GM18520 (cell line): ENCODE measurements around the gene CTNNA2.

Experiments
- ATAC-seq: cut with Tn5 transposase; IDR thresholded peaks from one replicate; pipeline ENCODE4 v1.9.1; 2021; ENCODE audit not compliant: unreplicated experiment

Gene CTNNA2

DNA sequence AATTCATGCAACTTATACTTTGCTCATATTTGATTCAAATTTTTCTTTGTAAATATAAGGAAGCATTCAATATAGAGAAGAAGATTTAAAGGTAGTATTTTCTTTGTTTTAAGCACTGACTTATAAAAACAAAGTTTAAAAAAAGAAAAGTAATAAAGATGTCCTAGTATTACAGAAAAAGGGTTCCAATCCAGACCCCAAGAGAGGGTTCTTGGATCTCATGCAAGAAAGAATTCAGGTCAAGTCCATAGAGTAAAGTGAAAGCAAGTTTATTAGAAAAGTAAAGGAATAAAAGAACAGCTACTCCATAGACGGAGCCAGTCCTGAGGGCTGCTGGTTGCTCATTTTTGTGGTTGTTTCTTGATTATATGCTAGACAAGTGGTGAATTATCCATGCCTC is 267.9 kb downstream of the CTNNA2 start:
- no peak for ATAC-seq

DNA sequence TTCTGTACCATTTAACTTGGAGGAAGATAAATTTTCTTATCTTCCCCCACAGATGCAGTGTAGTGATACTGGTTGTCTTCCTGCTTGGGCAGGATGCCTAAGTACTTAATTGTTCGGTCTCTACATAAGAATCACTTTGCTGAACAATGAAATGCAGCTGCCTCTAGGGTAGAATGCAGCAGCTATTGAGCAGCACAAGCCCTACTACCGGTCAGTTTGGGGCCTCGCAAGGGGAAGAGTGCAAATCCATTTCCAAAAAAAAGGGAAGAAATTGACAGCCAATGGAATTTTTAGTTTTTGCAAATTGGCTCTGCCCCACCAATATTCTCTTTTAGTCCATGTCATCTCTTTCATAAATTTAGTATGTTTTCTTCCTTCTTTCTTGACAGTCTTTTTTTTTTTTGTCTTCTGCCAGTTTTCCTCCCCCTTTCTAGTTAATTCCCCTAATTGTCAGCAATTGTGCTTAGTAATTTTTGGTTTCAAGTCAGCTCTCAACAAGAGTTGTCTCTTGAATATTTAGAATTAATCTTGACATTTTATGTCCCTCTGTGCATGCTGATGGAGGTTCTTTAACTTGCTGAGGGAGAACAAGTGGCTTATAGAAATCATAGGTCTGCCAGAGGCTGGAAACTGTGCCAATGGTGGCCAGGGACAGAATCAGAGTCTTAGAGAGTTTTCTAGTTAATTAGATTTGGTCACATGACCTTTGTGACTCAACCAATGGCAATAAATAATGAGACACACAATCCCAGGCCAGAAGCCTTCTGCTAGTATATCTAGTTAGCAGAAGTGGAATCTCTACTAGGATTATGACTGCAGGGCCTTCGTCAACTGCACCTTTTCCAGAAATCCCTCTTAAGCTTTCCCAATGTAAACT is 270.0 kb downstream of the CTNNA2 start:
- ATAC-seq, result no peak

DNA sequence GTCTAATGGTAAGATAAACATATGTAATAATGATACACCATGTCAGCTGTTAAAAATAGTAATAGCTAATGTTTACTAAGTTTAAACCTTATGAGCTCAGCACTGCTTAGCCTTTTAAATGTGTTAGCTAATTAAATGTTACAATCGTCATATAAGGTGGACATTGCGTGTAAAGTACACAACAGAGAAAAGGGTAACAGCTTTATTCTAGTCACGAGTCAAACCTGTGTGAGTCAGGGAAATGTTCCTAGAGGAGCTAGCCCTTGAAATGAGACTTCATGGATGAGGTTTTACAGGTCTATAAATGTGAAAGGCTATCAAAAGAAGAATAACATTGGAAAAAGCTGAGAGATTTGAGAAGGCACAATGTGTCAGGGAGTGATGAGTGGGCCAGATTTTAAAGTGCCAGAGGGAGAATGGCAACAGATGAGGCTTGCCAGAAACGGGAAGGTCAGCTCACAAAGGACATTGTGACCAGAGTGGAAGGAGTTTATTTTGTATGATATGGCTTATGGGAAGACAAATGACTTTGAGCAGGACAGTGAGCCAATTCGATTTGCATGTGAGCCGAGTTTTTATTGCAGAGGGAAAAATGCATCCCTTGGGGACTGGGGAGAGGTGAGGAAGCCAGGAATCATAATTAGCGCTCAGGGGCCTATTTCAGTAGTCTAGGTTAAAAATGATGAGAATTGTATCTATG is 276.3 kb downstream of the CTNNA2 start:
- no peak for ATAC-seq

DNA sequence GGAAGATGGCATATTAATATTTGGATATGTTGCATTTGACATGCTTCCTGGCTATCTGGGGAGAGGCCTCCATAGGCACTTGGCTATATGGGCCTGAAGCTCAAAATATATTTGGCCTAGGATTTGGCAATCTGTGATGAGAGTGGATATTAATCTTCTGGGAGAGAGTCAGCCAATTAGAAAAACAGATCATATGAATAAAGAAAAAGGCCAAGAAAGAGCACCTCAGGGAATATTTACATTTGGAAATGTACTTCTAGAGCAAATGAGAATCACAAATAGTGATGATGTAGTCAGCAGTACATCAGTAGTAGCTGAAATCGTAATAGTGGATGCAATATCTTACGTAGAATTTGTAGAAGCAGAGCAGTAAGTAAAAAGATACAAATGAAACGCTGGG is 277.0 kb downstream of the CTNNA2 start:
- no peak for ATAC-seq

DNA sequence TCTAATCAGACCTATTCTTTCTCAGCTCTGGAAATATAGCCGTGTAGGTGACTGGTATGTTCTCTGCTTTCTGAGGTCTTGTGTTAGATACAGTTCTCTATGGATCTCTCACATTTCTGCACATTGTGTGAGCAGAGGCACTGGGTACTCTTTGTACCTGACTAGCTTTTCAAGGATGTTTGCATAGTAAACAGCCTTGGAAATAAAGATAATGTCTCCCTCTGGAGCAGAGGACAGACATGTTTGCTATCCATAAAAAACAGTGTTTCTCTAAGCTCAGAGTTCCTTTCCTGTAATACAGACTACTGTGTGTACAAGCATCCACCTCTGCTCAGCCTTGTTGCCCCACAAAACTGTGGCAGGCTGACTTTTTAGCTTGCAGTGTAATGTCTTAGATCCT is 279.2 kb downstream of the CTNNA2 start:
- ATAC-seq, result no peak

DNA sequence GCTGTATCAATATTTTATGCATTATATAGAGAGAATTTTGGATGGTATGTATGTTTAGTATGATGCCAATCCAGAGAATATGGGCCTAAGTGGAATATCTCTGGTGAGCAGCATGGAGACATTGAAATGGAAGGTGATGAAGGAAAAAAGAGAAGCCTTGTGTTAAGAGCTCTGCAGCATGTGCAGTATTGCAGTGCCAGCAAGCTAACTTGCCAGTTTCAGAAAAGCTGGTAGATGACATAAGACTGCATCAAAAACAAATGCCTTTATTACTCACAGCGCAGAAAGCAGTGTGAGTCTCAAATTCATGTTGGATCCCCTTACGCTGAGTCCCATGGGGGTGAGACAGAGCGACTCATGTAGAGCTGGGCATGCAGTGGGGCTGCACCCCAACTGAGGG is 280.2 kb downstream of the CTNNA2 start:
- ATAC-seq, result no peak

DNA sequence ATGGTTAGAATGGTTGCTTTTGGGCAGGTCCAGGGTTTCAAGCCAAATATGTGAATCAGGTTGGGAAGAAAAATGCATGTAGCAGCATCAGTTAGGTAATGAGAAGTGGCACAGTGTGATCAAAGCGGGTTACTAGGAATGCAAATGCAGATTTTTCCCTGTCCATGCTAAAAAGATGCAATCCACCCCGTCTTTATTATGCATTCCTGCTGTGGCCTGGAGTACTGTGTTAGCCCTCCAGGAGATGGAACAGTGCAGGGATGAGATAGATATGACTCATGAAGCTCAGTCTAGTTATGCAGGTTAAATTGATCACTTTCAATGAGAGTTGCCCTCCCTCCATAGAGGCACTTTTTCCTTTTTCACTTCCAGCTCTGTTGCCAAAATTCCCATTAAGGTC is 283.8 kb downstream of the CTNNA2 start:
- ATAC-seq, result no peak

DNA sequence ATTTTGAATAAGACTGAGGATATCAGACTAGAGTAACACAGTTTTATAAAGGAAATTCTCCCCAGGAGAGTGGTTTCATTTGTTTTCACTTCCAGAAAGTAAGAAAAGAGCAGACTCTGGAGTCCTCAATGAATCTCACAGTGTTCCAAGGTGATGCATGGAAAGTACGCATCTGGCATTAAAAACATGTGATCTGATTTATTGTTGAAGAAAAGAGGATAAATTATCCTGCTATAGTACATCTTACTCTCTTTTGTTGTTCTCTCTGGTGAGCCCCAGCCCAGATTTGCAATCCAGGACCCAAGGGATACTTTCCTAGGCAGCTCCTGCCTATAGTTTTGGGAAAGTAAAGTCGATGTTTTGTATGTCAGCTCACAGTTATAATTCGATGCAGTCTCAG is 285.9 kb downstream of the CTNNA2 start:
- ATAC-seq, result no peak

DNA sequence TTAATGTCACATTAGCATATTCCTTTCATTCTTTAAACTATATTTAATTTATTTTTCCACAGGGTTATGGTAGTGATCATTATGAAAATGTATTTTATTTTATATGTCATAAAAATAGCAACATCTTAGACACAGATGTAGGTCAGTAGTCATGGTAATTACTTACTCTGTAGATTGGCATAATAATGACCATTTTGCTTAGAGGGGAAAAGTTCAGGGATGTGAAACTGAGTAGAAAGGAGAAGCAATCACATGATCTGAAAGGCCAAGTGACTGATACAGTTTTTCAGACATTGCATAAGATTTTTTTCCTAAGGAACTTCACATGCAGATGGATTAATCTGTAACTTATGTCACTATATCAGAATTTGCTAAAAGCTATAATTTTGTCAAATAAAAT is 286.9 kb downstream of the CTNNA2 start:
- ATAC-seq, result no peak

DNA sequence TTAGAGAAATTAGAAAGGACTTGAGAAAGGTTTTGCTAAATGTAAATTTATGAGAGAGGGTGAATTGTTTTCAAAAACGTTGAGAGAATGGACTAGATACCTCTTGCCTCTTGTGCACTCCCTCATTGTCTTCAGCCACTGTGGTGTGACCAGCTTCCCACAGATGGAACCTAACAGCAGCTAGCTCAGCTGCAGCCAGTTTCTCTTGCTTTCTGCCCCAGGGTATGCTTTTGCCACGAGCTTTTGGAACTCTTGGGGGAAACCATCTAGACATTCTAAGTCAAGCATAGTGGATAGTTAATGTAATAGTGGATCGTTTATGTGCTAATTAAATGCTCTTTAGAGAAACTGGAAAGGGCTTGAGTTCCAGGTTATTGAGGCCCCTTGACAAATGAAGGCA is 288.2 kb downstream of the CTNNA2 start:
- ATAC-seq, result no peak

DNA sequence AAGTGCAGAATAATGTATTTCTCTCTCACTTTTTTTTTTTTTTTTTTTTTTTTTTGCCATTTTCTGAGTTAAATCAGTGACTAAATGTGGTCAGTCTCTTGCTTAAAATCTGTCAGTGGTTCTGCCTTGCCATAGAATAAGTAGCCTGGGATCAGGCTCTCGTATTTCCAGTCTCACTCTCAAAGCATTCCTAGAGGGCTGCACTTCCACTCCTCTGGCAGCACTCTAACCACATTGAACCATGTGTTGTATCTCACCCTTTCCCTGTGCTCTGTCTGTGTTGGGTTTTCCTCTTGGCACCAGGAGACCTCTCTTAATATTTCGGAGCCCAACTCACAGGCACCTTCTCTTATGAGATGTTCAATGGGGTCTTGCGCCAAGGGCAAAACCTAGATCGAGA is 304.4 kb downstream of the CTNNA2 start:
- no peak for ATAC-seq

DNA sequence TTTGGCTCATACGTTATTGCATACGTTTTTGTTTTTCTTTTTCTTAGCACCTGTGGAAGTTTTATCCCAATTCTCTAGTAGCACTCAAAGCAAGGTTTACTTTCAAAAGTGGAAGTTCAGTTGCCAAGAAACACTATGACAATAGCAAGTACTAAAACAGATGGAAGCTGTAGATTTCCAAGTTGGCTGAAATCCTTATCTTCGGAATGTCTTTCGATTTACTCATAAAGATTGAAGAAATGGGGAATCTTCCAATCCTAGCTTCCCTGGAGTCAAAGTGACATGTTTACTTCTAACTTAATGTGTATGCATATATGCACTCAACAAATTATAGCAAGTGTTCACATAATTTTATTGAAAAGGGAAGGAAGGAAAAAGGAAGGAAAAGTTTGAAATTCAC is 307.4 kb downstream of the CTNNA2 start:
- ATAC-seq, result no peak

DNA sequence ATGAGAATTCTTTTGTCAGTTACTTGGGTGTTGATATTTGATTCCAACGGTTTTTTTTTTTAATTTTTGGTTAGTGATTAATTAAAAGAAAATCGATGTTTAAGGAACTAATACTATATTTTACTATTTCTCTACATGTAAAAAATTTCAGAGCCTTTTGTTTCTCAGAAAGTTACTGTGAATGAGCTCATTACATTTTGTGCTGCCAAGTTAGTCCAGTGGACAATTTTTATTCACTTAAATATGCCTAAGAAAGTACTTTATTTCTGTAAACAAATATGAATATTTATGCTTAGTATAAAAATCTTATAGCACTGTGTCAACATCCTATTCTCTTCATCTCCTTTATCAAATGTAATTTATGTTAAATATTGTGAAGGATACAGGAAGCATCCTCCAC is 309.3 kb downstream of the CTNNA2 start:
- ATAC-seq, result no peak

DNA sequence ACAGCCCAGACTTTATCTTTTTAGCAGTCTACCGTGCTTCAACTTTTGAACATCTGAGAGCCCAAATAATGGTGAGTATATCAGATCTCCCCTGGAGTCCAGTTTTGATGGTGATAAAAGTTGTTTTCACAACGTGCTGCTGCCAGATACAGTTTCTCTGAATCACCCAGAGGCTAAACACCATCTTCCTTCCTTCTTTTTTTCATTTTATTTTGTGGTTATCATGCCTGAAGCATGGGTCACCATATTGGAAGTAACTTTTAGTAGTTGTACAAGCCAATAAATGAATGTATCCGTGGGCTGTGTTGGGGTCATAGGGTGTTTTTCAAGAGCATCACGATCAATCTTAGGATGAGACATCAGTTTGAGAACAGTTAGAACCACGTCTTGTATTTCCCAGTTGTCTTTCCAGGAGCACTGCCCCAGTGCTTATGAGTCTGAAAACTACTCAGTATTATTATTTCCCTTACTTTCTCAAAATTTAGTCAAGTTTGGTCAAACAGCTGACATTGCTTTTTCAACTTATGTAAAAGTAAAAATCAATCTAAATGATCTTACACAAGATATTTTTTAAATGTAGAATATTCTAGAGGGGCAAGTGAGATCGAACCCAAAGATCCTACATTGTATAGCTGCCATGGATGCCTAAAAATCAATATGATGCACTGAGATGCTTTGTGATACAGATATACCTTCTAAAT is 311.4 kb downstream of the CTNNA2 start:
- ATAC-seq, result no peak

DNA sequence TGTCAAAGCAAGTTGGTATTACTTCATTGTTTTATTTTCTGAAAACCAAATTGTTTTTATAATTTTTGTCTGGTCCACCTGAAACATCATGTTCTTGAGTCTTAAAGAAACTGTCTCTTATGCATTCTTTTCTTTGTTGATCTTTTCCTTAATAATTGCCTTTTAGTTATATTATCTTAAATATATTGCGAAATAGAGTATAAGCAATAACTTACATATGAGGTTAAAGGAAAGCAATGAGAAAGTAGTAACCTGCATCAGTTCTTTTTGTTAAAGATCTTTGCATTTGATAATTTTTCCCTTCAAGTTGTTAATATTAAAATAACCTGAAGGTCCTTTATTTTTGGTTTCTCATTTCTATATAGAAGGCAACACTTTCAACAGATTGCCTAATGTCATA is 315.0 kb downstream of the CTNNA2 start:
- no peak for ATAC-seq

DNA sequence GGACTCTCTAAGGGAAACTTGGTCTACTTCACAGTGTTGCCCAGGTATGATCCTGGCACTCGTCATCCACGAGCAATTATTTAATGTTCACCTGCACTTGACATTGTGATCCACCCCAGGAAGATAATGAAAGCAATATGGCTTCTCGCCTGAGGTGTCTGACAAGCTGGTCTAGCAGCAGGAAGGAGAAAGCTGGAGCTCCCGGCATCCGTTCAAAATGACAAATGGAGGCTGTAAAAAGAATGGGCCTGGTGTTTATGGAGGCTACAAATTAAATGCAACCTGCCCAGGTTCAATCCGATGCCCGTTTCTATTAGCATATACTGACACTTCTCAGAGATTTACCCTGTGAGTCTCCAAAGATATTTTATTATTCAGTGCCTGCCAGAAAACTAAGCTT is 317.6 kb downstream of the CTNNA2 start:
- no peak for ATAC-seq

DNA sequence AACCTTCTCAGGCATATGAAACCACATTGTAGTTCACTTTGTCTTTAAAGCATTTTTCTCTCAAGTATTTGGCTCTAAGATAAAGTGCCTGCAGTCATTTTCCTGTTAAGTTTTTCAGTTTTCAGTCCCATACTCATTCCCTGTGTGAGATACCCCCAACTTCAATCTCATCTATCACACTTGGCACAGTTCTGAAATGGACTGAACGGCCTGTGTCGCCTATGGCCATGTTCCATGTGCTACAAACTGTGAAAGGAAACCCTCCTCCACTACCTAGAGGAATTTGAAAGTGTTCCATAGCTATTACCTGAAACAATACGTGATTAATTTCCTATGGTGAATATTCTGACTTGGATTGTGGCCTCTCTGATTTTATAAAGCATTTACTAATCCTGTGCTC is 319.1 kb downstream of the CTNNA2 start:
- no peak for ATAC-seq

DNA sequence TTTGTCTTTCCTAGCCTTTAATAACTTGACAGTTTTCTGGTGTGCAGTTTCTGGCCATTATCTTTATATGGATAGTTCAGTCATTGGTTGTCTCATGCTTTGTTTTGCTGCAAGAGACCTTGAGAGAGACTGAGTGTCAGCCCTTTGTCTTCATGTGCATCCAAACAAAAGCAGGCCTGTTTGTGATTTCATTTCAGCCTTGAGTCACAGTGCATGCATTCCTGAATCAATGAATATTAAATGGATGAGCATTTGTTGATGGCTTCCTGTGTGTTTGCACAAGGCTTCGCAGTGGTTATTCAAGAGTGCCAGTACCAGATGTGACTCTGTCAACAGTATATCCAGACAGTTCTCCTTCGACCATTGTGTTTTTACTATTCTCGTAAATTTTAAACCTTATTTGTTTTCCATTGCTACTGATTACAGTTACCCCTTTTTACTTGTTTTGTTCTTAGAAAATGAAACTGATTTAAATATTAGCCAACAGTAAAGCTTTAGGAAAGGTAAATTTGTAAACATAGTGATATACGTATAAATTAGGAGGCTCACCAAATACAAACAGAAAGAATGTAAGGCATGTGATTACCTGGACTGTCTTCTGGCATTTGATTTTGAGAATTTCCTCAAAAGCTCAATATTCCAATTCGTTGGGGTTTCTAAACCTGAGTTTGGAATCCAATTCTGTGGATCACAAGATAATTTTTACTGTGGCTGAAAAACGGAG is 319.8 kb downstream of the CTNNA2 start:
- no peak for ATAC-seq

DNA sequence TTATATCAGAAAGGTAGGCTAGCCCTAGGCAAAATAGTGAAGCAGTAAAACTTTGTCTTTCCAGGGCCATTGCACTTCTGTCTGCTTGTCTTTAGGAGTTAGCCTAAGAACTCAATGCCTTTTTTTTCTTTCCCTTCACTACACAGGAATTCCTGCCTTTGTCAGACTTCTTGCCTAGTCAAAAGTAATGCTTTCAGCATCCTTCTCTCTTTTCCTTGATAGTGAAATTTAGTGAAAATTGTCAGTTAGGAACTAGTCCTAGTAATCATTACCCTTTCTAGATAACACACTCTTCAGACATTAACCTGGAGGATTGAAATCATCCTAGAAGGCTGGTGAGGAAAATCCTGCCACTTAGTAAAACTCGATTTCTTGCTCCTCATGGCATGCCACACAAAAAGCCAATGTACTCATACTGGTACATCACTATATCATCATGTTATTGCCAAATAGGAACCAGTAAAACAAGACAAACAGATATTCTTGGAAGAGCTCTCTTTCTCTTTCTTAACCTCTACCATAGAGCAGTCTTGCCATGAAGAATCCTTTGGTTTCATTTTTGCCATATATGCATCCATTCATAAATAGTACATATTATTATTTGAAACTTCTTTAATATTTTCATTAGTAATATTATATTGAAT is 320.5 kb downstream of the CTNNA2 start:
- no peak for ATAC-seq

DNA sequence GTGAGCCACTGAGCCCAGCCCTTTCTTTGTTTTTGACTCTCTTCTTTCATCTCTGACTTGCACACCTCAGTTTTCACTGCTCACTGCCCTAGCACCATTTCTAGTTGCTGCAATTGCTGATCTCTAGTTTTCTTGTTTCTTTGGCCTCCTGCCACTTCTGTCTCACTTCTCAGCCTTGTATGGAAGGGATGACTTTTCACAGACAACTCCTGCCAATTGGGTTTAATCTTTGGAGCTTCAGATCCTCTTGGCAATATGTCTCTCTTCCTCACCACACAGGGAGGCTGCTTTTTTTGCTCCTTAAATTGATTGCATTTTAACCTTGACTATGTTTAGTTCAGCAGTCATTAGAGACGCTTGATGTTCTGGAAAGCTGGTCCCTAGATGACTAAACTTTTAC is 323.1 kb downstream of the CTNNA2 start:
- no peak for ATAC-seq

DNA sequence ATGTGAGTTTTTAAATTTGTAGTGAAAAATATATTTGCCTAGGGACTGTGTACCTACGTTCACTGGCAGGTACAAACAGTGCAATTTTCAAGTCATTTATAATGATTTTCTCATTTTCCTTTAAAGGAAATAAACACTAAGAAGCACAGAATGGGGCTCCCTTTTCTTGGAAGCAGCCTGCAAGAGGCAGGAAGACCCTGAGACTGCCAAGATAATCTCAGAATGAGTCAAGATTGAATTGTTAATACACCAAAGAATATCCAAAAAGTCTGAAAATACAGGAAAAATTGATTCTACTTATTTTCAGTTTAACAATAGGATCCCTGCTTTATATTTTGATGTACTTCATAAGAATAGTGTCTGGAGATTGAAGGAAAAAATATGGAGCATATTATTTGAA is 331.2 kb downstream of the CTNNA2 start:
- no peak for ATAC-seq
